ENCODE measurements around the gene MAP7.

- TF ChIP-seq, protein P1, sequence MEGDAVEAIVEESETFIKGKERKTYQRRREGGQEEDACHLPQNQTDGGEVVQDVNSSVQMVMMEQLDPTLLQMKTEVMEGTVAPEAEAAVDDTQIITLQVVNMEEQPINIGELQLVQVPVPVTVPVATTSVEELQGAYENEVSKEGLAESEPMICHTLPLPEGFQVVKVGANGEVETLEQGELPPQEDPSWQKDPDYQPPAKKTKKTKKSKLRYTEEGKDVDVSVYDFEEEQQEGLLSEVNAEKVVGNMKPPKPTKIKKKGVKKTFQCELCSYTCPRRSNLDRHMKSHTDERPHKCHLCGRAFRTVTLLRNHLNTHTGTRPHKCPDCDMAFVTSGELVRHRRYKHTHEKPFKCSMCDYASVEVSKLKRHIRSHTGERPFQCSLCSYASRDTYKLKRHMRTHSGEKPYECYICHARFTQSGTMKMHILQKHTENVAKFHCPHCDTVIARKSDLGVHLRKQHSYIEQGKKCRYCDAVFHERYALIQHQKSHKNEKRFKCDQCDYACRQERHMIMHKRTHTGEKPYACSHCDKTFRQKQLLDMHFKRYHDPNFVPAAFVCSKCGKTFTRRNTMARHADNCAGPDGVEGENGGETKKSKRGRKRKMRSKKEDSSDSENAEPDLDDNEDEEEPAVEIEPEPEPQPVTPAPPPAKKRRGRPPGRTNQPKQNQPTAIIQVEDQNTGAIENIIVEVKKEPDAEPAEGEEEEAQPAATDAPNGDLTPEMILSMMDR (IDR thresholded peaks at IDR 0.05; ENCODE audit: low read depth, low read length): no peak
- TF ChIP-seq EZH2phosphoT487 (IDR thresholded peaks at IDR 0.05; ENCODE audit: low read depth): no peak
Measured at GRCh38 chr6:136568129-136568528, 17.9 kb upstream of the MAP7 start.

Measured in OCI-LY3 (cell line).